PC-9 (cell line): ENCODE data around the gene GKAP1.

Source experiments
- EZH2 ChIP-seq: fragments of 200-600 bp; sonication (generic); IDR thresholded peaks from 2 replicates; pipeline ENCODE4 v1.8.0; 2017; ENCODE audit warnings: antibody characterized with exemption, low read depth
- TF ChIP-seq, protein P1 (sequence below): fragments of 200-600 bp; sonication (generic); conservative IDR thresholded peaks from 2 replicates; pipeline ENCODE4 v1.6.1; 2017; ENCODE audit warnings: mixed run types, antibody characterized with exemption, mild to moderate bottlenecking, moderate library complexity

DNA sequence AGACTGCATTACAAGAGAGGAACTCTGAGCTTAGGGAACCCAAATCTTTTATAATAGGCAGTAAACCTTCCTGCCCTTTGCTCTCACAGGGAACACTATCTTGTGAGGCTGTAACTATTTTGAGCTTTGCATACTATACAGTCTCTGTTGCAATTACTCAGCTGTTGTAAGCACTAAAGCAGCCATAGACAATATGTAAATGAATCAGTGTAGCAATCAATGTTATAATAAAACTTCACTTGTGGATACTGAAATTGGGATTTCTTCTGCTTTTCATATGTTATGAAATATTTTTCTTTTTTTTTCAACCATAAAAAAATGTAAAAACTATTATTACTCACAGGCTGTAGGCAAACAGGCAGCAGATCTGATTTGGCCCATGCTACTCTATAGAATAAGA lies 93.1 kb downstream of the GKAP1 start:
- TF ChIP-seq, protein P1, sequence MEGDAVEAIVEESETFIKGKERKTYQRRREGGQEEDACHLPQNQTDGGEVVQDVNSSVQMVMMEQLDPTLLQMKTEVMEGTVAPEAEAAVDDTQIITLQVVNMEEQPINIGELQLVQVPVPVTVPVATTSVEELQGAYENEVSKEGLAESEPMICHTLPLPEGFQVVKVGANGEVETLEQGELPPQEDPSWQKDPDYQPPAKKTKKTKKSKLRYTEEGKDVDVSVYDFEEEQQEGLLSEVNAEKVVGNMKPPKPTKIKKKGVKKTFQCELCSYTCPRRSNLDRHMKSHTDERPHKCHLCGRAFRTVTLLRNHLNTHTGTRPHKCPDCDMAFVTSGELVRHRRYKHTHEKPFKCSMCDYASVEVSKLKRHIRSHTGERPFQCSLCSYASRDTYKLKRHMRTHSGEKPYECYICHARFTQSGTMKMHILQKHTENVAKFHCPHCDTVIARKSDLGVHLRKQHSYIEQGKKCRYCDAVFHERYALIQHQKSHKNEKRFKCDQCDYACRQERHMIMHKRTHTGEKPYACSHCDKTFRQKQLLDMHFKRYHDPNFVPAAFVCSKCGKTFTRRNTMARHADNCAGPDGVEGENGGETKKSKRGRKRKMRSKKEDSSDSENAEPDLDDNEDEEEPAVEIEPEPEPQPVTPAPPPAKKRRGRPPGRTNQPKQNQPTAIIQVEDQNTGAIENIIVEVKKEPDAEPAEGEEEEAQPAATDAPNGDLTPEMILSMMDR = no peak
- no peak for TF ChIP-seq EZH2
